SK-N-SH (cell line): ENCODE results near the gene ADCY5.

ENCODE experiments used
- EP300 ChIP-seq, 2 experiments: IDR thresholded peaks; 2 replicates each; pipeline versions ENCODE4 v1.4.0 to v1.6.1; 2012; ENCODE audit warnings: borderline replicate concordance in 1 of 2, low read depth in 1 of 2, low read length in 1 of 2
- MXI1 ChIP-seq: IDR thresholded peaks from 2 replicates; pipeline ENCODE4 v1.6.1; 2012; ENCODE audit warnings: mild to moderate bottlenecking, low read depth, low read length, improper control_type of control experiment
- RCOR1 ChIP-seq: fragments of 150-350 bp; IDR thresholded peaks from 2 replicates; pipeline ENCODE4 v1.6.1; 2017; ENCODE audit warnings: antibody characterized with exemption, low read length
- TAF1 ChIP-seq: IDR thresholded peaks from 2 replicates; pipeline ENCODE4 v1.6.1; 2012; ENCODE audit warnings: low read depth, mild to moderate bottlenecking, low read length, moderate library complexity, borderline replicate concordance
- TF ChIP-seq, protein P1 (sequence below): IDR thresholded peaks from 2 replicates; pipeline ENCODE4 v1.4.0; 2012; ENCODE audit warnings: low read depth, borderline replicate concordance
- TF ChIP-seq, protein P2 (sequence below): fragments of 200-600 bp; sonication (generic); IDR thresholded peaks from 2 replicates; pipeline ENCODE4 v1.6.1; 2017; ENCODE audit warnings: antibody characterized with exemption, mild to moderate bottlenecking, moderate library complexity

DNA sequence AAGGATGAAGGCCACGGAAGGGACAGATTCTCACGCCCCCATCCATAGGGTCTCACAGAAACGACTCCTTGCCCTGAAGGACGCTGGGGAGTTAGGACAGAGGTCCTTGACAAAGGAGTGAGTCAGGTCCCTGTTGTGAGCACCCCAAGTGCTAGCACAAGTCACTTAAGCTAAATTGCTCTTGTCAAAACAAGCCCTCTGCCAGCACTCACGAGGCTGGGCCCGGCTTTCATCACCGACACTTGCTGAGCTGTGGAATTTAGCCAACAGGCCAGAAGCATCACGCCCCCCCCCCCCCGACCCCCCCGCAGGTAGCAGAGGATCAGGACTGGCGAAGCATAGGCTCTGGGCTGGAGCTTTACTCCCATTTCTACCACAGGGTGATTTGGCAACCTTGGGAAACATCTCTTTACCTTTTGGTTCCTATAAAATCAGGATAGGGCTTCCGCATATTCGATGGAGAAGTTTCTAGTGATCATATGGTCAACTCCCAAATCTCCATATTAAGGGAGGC is 75.4 kb downstream of the ADCY5 start:
- TF ChIP-seq TAF1 = no peak
- TF ChIP-seq, protein P1, sequence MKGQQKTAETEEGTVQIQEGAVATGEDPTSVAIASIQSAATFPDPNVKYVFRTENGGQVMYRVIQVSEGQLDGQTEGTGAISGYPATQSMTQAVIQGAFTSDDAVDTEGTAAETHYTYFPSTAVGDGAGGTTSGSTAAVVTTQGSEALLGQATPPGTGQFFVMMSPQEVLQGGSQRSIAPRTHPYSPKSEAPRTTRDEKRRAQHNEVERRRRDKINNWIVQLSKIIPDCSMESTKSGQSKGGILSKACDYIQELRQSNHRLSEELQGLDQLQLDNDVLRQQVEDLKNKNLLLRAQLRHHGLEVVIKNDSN = no peak
- TF ChIP-seq, protein P2, sequence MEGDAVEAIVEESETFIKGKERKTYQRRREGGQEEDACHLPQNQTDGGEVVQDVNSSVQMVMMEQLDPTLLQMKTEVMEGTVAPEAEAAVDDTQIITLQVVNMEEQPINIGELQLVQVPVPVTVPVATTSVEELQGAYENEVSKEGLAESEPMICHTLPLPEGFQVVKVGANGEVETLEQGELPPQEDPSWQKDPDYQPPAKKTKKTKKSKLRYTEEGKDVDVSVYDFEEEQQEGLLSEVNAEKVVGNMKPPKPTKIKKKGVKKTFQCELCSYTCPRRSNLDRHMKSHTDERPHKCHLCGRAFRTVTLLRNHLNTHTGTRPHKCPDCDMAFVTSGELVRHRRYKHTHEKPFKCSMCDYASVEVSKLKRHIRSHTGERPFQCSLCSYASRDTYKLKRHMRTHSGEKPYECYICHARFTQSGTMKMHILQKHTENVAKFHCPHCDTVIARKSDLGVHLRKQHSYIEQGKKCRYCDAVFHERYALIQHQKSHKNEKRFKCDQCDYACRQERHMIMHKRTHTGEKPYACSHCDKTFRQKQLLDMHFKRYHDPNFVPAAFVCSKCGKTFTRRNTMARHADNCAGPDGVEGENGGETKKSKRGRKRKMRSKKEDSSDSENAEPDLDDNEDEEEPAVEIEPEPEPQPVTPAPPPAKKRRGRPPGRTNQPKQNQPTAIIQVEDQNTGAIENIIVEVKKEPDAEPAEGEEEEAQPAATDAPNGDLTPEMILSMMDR = no peak
- TF ChIP-seq EP300 (IDR thresholded peaks at IDR 0.05; ENCODE audit: borderline replicate concordance in 1 of 2, low read depth in 1 of 2, low read length in 1 of 2) = no peak
- no peak for TF ChIP-seq MXI1
- TF ChIP-seq RCOR1 = no peak
